HT-29 (cell line): ENCODE measurements around the gene CST3. TPM values are rescaled to one million over a fixed set of nuclear protein-coding genes. Genes with fewer than 3 reads are reported as not detected.
"Not testable (repeated sequence)": the region's sequence is repeated elsewhere in the genome, so short reads cannot be mapped to it uniquely, and the experiment has no call there.

Experiments used
- DNase-seq: peaks from one replicate; pipeline ENCODE4 v3.0.0-alpha.2; 2015; ENCODE audit warnings: low spot score
- total RNA-seq: library from RNA; depleted of rRNA; stranded (reverse); fragments of >200 nt; shearing (Covaris generic); gene quantifications from 2 replicates; pipeline ENCODE4 v1.2.3, GENCODE V29; 2014

The CST3 gene
- total RNA-seq, 1 experiment from 2014 or later, result 453 TPM

DNA sequence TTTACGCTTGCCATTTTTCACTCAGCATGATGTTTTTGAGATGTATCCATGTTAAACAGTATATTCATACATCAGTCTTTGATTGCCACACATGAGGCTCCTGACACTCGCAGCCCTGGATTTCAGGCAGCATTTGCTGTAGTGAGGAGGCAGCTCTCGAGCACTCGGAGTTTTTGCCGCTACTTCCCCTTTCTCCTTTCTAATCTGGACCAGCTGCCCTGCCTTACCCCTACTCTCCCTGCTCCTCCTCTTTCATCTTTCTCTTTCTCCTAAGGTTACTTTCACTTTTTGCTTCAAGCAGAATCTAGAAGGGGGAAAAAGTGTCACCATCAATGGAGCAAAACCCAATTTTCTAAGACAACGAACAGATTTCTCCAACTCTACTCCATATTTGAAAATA, 5.9 kb upstream of the CST3 start:
- DNase-seq, result no peak

DNA sequence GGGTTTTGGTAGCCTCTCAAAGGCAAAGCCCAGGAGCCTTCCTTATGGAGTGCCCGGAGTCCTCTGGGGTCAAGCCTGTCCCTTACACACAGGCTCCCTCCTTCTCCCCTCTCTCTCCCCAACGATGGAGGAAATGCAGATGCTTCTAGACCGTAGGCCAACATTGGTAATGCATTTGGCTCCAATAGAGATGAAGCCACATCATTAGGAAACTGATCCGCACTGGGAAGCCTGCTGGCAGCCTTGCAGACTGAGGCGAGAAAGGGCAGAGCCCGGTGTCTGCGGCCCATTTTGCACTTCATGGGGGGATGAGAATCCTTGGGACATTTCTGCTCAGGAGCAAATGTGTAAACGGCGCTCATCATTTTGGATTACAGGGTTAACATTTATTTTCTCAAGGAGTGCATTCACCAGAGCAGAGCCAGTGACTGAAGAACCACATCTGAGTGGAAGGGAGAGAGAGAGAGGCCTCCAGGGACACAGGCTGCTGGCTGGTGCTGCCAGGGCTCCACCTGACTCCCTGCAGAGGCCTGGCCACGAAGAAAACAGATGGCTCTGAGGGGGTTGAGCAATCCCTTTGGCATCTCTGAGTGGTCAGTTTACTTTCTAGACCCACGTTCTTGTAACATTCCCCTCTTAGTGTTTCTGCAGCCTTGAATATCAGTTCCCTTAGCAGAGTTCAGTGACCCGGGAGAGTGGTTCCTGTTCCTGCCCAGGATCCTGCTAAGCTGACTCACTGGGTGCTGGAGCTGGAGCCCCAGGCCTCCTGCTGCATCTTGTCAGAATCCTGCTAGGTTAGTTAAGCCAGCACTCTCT, 4.4 kb upstream of the CST3 start:
- no peak for DNase-seq

DNA sequence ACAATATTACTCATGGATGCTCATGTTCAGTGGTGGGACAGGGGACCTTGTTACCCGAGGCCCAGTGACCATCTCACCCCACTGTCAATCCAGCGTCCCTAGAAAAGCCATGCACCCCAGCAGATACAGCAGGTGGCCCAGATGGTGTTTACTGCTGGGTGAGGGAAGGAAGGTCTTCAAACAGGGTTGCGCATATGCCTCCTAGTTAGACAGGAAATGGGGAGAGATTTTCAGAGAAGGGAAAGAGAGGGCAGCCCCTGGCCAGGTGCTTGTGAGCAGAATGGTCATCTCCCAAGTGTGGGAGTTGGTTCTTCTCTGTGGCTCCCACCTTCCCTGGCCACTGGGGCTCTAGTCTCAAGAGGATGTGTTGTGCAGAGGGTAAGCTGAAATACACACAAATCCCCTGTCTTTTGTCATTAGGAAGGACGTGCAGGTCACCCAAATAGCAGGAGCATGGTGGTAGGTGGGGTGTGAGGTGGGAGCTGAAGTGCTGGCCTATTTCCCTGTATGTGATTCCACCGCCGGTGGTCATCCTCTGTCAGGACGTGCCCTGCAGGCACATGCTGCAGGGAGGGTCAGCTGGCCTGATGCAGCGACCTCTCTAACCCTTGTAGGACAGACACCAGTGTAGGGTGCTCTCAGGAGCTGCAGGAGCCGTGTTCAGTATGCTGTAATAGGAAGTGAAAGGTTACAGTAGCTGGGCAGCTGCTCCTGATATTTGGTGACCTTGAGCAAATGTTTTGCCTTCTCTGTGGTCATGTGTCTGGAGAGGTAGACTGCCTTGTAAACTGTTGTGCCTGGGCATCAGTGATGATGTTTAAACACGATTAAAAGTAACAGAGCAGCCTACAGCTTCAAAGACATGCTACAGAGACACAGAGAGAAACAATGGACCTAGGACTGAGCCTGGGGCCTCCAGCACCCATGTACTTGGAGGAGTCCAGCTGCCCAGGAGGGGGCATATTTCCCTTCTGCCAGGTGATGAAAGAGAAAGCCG, 3.2 kb upstream of the CST3 start:
- no peak for DNase-seq

DNA sequence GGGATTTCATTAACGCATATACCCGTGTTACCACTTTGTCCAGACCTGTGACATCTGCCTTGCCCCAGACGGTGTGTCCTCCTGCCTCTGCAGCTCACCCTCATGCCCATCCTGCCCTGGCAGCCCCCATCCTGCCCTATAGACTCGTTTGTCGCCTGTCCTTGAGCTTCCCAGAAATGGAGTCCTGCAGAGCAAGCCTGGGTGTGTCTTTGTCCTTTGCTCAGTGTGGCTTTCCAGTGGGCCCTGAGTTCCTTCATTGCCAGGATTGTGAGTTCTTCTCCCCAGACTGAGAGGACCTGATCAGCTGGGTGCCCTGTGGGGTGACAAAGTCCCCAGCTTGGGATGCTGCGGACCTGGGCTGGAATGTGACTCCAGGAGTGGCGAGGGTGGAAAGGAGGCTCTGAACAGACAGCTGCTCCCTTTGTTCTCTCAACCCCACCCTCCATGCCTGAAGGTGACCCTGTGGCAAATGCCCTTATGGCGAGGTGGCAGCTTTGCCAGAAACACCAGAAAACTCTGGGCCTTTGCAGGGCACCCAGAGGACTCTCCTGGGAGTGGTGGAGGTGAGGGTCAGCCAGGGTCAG, 2.4 kb upstream of the CST3 start:
- DNase-seq, result no peak

DNA sequence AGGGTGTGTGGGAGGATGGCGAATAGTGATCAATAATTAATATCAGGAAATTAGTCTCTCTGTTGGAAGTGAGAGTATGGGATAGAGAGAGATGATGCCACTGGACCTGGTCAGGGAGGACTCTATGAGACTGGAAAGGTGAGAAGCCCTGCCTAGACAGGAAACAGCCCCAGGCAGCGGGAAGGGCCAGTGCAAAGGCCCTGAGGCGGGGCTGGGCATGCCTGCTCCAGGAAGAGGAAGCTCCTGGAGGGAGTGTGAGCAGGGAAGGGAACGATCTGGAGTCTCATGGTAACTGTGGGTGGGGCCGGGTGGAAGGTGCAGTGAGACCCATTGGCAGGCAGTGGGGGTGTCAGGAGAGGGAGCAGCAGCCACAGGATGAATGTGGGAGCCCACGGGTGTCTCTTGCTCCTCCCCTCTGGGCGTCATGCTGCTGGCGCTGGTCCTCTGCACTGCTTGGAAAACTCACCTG, 1.8 kb upstream of the CST3 start:
- DNase-seq, result peak; percentile 17

DNA sequence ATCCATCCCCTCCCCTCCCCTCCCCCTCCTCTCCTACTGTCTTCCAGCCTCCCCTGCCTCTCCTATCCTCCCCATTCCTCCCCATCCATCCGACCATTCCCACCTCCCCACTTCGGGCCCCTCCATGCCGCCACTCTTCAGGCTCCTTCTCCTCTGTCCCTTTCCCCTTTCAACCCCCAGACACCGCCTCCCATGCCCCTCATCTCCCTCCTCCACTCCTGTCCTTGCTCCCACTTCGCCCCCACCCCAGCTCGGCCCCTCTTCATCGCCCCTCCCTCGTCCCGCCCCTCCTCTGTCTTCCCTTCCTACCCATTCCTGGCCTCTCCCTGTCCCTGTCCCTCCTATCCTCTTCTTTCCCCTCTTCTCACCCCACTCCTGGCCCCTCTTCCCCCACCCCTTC, 554 bp upstream of the CST3 start:
- no peak for DNase-seq

DNA sequence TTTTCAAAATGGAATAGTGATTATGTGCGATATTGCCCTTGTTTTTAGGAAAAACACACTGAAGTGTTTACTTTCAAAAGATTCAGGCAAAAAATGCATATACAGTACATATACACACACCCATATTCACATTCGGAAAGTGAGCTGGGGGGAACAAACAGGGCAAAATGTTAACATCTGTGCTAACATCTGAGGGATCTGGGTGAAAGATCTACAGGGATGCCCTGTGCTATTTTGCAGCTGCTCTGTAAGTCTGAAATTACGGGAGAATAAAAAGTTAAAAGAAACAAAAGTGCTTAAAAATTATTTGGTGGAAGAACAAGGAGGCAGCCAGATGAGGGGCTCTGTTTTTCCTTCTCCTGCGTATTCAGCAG, 860 bp downstream of the CST3 start:
- no peak for DNase-seq

DNA sequence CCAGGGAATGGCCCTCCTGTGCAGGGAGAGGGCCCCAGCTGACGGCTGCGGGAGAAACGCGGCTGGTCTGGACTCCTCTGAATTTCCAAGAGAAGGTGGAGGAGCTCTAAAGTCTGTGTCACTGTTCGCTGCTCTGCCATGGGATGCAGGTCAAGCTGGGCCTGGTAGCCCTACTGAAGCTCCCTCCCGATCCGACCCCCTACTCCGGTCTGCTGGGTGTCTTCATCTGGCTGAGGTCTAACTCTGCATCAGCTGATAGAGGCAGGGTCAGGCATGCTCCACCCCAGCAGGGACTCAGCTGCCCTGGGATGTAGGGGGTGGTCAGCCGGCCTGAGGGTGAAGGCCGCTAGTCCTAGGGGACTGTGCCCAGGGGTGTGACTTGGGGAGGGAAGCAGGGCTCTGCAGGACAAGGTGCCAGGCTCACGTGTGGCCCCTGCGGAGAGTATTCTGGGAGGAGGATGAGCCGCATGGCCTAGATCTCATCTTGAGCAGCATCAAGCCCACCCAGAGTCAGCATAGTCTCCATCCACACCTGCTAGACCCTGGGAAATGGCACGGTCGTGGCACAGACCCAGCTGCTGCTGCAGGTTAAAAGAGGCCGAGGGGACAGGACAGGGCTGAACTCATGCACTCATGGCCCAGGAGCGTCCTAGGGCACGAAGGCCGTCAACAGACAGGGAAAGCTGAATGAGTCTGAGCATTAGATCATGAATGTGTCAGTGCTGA, 1.4 kb downstream of the CST3 start:
- DNase-seq, result no peak

DNA sequence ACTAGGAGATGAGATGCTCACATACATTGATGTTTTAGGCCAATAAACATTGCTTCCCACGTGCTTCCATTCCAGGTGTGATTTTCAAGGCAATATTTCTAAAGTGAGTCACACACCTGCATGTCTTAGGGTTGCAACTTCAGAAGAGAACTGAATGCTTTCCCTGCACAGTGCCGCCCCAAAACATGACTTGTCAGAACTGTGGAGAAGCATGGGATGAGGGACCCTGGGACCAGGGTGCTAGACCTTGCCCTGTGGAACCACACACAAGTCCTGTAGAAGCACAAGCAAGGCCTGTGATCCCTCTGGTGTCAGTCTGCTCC, 2.0 kb downstream of the CST3 start:
- DNase-seq, result not testable (repeated sequence)

DNA sequence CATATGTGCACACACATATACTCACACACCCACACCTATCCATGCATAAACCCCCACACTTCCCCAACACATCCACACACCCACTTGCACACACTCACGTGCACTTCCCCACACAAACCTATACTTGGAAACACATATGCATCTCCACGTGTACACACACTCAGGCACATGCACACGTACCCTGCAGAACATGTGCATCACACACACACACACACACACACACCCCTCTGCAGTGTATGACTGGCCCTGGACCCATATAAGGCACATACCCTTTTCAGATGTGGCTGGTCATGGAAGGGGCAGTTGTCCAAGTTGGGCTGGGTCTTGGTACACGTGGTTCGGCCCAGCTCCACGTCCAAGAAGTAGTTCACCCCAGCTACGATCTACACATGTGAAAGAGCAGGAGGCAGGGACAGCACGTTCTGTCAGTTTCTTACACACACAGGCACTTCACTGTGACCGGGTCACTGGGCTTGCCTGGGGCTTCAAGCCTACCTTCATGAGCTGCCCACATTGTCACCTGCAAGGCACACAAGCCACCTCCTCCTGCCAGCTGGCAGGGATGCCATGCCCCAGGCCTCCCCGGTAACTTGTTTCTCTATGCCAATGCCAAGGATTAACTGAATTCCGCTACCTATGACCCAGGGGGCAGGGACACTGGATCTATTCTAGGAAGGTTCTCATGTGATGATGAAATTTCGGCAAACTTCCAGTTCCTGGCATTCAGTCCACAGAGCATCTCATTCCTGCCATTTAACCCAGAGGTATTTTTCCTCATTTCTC, 2.6 kb downstream of the CST3 start:
- DNase-seq, result no peak

DNA sequence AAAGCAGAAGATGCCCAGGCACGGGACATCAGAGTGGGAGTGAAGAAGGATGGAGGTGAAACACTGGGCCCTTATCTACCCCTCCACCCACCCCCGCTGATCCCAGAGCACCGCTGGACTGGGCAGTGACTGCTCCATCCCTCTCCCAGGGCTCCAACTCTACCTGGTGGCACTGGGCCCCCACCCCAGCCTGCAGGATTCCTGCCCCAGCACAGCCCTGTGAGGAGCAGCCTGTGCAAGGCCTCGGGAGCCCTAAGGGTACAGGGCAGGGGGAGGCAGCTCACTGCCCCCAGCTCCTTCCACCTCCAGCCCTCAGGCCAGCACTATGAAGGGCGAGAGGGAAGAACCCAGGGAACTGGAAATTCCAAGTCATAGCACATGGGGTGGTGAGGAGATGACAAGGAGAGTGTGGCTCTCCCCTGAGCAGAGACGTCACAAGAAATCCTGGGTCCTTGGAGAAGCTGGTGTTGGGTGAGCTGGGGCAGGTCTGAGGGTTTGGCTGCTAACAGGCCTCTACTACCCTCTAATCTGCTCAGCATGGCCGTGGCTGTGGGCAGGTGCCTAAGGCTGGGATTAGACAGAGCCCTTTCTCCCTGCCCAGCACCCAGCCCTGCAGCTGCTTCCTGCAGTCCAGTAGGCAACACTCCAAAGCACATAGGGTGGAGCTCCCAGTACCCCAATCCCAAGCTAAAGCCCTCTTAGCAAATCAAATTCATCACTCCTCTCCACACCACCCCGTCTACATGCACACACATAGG, 3.5 kb downstream of the CST3 start:
- no peak for DNase-seq

DNA sequence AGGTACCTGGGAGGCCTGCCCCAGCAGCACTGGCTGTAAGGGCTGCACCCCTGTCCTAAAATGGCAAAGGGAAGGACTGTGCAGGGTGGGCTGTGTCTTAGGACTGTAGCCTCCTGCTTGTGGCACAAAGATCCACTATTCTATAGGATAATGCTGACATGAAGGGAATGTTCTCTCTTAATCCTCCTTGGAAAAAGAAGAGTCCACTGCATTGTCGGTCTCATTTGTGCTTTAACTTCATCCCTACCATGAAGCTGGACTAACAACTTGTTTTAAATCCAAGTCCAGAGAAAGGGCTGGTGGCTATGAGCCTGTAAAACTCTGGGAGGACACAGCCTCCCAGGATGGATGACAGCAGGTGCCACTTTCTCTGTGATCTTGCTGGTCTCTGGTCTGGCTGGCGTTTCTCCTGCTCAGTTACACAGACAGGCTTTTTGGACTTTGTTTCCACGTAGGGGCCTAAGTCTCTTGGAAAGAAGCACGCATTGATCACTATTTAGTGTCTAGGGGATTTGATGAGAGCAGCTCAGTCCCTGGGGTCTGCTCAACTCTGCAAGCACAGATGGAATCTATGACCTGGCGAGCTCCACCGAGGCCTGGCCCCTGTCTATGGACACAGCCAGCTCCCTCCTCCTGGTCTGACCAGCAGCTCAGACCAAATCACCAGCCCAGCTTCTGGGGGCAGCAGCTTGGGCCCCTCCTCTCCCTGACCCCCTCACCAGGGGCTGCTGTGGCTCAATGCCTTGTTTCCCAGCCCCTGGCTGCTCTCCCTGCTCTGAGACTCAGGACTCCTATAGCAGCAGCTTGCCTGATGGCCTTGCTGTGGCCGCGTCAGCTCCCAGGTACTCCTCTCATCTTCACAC, 4.8 kb downstream of the CST3 start:
- no peak for DNase-seq

DNA sequence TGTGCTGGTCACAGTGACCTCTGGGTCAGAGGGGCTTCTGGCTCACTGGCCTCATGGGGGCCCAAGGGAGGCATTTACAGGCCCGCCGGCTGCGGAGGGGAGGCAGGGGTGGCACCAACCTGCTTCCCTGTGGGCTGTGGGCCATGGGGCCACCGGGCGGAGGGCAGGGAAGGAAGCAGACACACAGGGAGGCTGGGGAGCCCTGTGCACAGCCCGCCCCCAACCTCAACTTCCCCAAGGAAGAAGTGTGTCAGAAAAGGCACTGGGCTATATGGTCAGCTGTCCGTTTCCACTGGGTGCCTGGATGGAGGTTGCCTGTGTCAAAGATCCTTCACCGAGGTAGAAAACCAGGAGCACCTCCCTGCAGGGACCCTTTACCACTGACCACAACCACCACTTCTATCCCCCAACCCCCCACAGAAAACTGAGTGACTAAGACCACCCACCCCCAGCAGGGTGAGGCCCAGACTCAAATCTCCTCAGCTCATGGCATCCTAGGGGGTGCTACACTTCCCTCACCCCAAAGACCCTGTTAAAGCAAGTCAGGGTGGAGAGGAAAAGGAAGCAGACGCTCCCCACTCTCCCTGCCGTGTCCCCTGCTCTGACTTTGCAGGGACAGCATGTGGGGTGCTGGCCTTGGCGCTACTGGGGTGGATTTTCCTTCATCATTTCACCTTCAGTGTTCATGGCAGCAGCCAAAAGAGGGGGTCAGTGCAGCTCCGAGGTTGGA, 5.6 kb downstream of the CST3 start:
- no peak for DNase-seq

DNA sequence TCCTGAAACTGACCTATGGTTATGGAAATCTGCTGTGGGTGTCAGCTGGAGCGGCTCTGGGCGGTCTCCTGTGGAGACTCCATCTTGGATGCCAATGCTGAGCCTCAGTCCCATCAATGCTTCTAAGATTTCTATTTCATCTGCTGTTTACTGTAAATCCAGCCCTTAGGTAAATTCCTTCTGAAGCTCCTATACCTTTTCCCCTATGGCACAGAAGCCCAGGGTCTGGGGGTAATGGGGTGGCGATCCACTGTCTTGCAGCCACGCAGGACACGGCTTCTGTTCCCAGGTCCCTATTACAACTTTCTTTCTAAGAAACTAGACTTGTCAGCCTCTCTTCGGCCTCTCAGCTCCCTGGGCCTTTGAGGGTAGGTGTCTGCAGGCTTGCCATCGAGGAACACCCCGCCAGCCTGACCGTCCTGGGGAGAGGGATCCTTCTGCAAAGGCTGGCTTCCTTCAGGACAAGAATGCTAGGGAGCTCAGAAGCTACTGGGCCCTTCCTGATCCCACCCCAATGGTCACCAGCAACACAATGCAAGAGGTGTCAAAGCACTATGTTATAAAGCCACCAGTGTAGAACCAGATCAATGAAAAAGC, 6.4 kb downstream of the CST3 start:
- DNase-seq, result no peak

DNA sequence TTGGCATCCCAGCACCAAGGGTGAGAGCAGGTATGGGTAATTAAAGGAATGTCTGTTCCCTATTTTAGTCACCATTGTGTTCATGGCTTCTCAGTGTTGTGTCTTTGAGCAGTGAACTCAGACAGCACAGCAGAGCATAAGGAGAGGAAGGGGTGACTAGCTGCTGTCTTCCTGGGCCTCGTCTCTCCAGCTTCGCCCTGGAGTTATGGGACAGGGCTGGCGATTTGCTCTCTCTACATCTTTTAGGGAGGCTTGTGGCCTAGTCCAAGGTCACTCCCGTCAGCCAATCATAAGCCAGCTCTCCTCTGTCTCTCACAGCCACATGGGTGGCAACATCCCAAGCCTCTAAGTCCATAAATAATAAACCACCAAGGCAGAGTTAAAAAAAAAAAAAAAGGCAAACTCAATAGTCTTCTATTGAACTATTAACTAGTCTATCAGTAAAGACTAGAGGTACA, 7.3 kb downstream of the CST3 start:
- DNase-seq, result no peak

DNA sequence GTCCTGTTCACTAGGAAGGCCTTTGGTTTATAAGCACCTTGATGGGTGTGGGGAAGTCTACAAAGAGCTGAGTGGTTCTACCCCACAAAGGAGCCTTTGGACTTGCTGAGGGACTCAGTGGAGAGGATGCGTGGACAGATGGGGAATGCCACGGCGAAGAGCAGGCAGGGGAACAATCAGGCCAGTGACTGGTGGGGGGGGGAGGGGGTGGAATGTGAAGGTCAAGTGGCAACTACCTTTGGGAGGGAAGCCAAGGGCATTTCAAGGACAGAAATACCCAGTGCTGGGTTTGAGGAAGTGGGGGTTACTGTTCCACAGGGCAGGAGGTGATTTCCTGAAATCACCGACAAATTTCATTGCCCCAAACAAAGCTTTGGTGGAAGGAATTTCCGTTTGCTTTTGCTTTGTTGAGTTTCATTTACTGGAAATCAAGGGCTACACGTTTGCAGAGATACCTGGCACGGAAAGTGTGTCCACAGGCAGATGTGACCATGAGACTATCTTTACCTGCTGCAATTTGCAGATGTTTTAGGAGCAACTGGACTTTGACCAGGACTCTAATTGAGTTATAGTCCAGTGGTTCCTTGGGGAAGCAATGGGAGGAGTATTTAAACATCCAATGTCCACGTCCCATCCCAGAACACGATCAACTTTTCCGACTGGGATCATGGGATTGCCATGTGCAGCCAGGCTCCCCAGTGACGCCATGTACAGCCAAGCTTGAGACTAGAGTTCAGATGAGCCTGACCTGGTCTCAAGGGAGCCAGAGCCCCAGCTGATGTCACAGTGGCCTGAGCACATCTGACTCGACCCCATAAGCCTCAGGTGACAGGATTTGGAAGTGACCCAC, 8.0 kb downstream of the CST3 start:
- DNase-seq, result no peak

DNA sequence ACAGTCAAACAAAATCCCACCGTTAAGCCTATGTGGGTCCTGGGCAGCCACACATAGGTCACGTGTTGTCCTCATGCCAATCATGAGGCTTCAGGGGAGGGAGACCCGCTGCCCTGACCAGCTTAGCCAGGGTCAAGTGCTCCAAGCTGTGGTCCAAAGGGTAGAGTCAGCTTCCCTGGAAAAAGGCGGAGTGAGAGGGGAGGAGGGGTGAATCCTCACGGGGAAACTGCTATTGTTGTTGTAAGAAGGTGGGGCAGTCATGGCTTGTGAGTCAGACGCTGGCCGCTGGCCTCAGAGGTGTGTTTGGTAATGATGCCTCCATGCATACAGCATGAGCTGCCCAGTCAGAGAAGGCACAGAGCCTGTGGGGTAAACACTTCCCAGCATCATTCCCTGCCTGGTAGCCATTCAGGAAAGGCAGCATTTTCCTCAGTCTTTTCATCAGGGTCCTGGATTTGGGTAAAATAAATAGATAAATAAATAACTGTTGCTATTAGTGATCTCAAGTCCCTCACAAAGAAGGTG, 8.7 kb downstream of the CST3 start:
- DNase-seq, result peak; percentile 88
